SK-N-SH treated with all-trans-retinoic acid at 6 μM for 48 hours (cell line): ENCODE results near the gene UGT1A3.

Experiments
- ATAC-seq: fragments of 200-7000 bp; cut with Tn5 transposase; 3 replicates; pipeline ENCODE4 v1.9.1; 2020; ENCODE audit warnings: mild to moderate bottlenecking, moderate library complexity
- ARNTL ChIP-seq: fragments of 450-650 bp; formaldehyde crosslinking; IDR thresholded peaks from 2 replicates; pipeline ENCODE4 v1.5.0; 2020; ENCODE audit warnings: low read depth, mild to moderate bottlenecking, moderate library complexity, borderline replicate concordance
- CSDC2 ChIP-seq: fragments of 250-450 bp; sonication (Bioruptor Pico); IDR thresholded peaks from 2 replicates; pipeline ENCODE4 v1.5.0; 2020; ENCODE audit warnings: mild to moderate bottlenecking, moderate library complexity
- CSRNP3 ChIP-seq: fragments of 250-450 bp; sonication (Bioruptor Pico); IDR thresholded peaks from 2 replicates; pipeline ENCODE4 v1.5.1; 2021; ENCODE audit warnings: mild to moderate bottlenecking, moderate library complexity
- ESRRG ChIP-seq: fragments of 250-450 bp; sonication (Bioruptor Pico); IDR thresholded peaks from 2 replicates; pipeline ENCODE4 v1.6.1; 2021; ENCODE audit warnings: mild to moderate bottlenecking
- GLIS3 ChIP-seq: fragments of 250-450 bp; sonication (Bioruptor Pico); IDR thresholded peaks from 2 replicates; pipeline ENCODE4 v1.5.0; 2020; ENCODE audit warnings: mild to moderate bottlenecking, moderate library complexity
- ISL1 ChIP-seq: fragments of 250-450 bp; sonication (Bioruptor Pico); IDR thresholded peaks from 2 replicates; pipeline ENCODE4 v2.1.2; 2022; ENCODE audit warnings: mild to moderate bottlenecking, moderate library complexity
- PPARA ChIP-seq: fragments of 250-450 bp; sonication (Bioruptor Pico); IDR thresholded peaks from 2 replicates; pipeline ENCODE4 v1.5.0; 2020; ENCODE audit warnings: mild to moderate bottlenecking, borderline replicate concordance
- RARB ChIP-seq: fragments of 250-450 bp; sonication (Bioruptor Pico); IDR thresholded peaks from 2 replicates; pipeline ENCODE4 v1.8.0; 2021; ENCODE audit warnings: mild to moderate bottlenecking, moderate library complexity
- SNAI2 ChIP-seq: fragments of 250-450 bp; sonication (Bioruptor Pico); IDR thresholded peaks from 2 replicates; pipeline ENCODE4 v1.5.0; 2020; ENCODE audit warnings: mild to moderate bottlenecking, moderate library complexity
- TCF4 ChIP-seq: fragments of 250-450 bp; sonication (Bioruptor Pico); IDR thresholded peaks from 2 replicates; pipeline ENCODE4 v1.8.0; 2021; ENCODE audit warnings: mild to moderate bottlenecking, moderate library complexity, borderline replicate concordance
- TOX ChIP-seq: fragments of 250-450 bp; sonication (Bioruptor Pico); IDR thresholded peaks from 2 replicates; pipeline ENCODE4 v1.8.0; 2021; ENCODE audit warnings: mild to moderate bottlenecking, moderate library complexity, borderline replicate concordance
- TSHZ2 ChIP-seq: fragments of 250-450 bp; sonication (Bioruptor Pico); IDR thresholded peaks from 2 replicates; pipeline ENCODE4 v1.5.0; 2020; ENCODE audit warnings: mild to moderate bottlenecking, moderate library complexity
- ZFP3 ChIP-seq: fragments of 250-450 bp; sonication (Bioruptor Pico); IDR thresholded peaks from 2 replicates; pipeline ENCODE4 v1.5.0; 2020; ENCODE audit warnings: mild to moderate bottlenecking, moderate library complexity
- ZFP30 ChIP-seq: fragments of 450-650 bp; formaldehyde crosslinking; IDR thresholded peaks from 2 replicates; pipeline ENCODE4 v1.5.0; 2022; ENCODE audit warnings: mild to moderate bottlenecking, moderate library complexity
- ZNF565 ChIP-seq: fragments of 450-650 bp; formaldehyde crosslinking; conservative IDR thresholded peaks from 2 replicates; pipeline ENCODE4 v1.5.0; 2020; ENCODE audit warnings: low read depth, mild to moderate bottlenecking, moderate library complexity
- ZNF70 ChIP-seq: fragments of 450-650 bp; formaldehyde crosslinking; IDR thresholded peaks from 2 replicates; pipeline ENCODE4 v1.5.0; 2020; ENCODE audit warnings: mild to moderate bottlenecking, moderate library complexity
- ZNF8 ChIP-seq: fragments of 450-650 bp; formaldehyde crosslinking; IDR thresholded peaks from 2 replicates; pipeline ENCODE4 v1.5.0; 2020; ENCODE audit warnings: mild to moderate bottlenecking, moderate library complexity
- TF ChIP-seq, protein P1 (sequence below): fragments of 250-450 bp; sonication (Bioruptor Pico); IDR thresholded peaks from 2 replicates; pipeline ENCODE4 v1.8.0; 2021; ENCODE audit warnings: low read depth, mild to moderate bottlenecking, moderate library complexity, borderline replicate concordance
- TF ChIP-seq, protein P2 (sequence below): fragments of 250-450 bp; sonication (Bioruptor Pico); IDR thresholded peaks from 2 replicates; pipeline ENCODE4 v1.8.0; 2020; ENCODE audit warnings: mild to moderate bottlenecking, moderate library complexity, borderline replicate concordance

The UGT1A3 gene

DNA sequence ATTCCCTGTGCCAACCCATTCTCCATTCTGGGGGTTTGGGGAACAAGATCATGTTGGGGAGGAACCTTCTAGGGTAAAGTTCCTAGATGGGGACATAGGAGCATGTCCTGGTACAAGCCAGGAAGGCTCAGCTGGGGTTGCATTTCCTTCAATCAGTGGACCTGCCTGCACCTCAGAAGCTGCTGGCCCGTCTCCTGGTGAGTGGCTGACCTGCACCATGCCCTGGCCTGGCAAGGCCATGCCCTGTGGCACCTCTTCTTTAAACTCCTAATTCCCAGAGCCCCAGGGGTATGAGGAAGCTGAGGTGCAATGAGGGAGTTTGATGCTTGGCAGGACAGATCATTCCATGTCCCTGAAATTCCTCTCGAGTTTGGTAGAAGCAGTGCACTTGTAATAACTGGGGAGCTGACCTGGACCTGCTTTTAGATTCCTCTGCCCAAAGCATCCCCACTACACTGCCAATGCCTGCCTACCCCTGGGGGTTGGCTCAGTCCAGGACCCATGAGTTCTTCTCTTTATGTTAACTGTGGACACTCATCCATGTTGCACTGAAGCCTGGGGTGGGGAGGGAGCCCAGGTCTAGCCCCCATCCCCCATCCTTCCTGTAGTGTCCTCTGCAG lies 74.6 kb downstream of the UGT1A3 start:
- TF ChIP-seq ARNTL (CRISPR knock-in tag) (no peak), ZFP3 (CRISPR knock-in tag) (no peak), CSDC2 (CRISPR knock-in tag) (no peak), RARB (CRISPR knock-in tag) (no peak), TOX (CRISPR knock-in tag) (no peak), PPARA (CRISPR knock-in tag) (no peak), TCF4 (CRISPR knock-in tag) (no peak)
- TF ChIP-seq, protein P1, sequence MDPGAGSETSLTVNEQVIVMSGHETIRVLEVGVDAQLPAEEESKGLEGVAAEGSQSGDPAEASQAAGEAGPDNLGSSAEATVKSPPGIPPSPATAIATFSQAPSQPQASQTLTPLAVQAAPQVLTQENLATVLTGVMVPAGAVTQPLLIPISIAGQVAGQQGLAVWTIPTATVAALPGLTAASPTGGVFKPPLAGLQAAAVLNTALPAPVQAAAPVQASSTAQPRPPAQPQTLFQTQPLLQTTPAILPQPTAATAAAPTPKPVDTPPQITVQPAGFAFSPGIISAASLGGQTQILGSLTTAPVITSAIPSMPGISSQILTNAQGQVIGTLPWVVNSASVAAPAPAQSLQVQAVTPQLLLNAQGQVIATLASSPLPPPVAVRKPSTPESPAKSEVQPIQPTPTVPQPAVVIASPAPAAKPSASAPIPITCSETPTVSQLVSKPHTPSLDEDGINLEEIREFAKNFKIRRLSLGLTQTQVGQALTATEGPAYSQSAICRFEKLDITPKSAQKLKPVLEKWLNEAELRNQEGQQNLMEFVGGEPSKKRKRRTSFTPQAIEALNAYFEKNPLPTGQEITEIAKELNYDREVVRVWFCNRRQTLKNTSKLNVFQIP (CRISPR knock-in tag) = no peak
- ATAC-seq = no peak

- TF ChIP-seq ESRRG (CRISPR knock-in tag) (no peak), TSHZ2 (no peak), PPARA (CRISPR knock-in tag) (no peak), GLIS3 (no peak), ZFP30 (no peak), ISL1 (CRISPR knock-in tag) (no peak), TCF4 (CRISPR knock-in tag) (no peak), RARB (CRISPR knock-in tag) (no peak), ZNF565 (CRISPR knock-in tag) (no peak)
- no peak for ATAC-seq
Measured at GRCh38 chr2:233803994-233804393, 75.2 kb downstream of the UGT1A3 start.

- ATAC-seq = no peak
Measured at GRCh38 chr2:233807215-233807865, 78.5 kb downstream of the UGT1A3 start.

More at GRCh38 chr2:233807215-233807865, 78.5 kb downstream of the UGT1A3 start:
- TF ChIP-seq SNAI2 (CRISPR knock-in tag) (no peak), ZNF70 (CRISPR knock-in tag) (no peak), ZFP3 (CRISPR knock-in tag) (no peak), ZFP30 (no peak), CSRNP3 (CRISPR knock-in tag) (no peak), ISL1 (CRISPR knock-in tag) (no peak), RARB (CRISPR knock-in tag) (no peak), ZNF8 (no peak), ARNTL (CRISPR knock-in tag) (no peak), TSHZ2 (no peak), CSDC2 (CRISPR knock-in tag) (no peak)
- TF ChIP-seq, protein P2, sequence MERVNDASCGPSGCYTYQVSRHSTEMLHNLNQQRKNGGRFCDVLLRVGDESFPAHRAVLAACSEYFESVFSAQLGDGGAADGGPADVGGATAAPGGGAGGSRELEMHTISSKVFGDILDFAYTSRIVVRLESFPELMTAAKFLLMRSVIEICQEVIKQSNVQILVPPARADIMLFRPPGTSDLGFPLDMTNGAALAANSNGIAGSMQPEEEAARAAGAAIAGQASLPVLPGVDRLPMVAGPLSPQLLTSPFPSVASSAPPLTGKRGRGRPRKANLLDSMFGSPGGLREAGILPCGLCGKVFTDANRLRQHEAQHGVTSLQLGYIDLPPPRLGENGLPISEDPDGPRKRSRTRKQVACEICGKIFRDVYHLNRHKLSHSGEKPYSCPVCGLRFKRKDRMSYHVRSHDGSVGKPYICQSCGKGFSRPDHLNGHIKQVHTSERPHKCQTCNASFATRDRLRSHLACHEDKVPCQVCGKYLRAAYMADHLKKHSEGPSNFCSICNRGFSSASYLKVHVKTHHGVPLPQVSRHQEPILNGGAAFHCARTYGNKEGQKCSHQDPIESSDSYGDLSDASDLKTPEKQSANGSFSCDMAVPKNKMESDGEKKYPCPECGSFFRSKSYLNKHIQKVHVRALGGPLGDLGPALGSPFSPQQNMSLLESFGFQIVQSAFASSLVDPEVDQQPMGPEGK (CRISPR knock-in tag) = no peak
- TF ChIP-seq, protein P1 (CRISPR knock-in tag) = no peak
